HepG2 (cell line): ENCODE data around the gene SLC35F6.

Source experiments
- CTCF ChIP-seq: sonication (generic); formaldehyde crosslinking; IDR thresholded peaks from 2 replicates; pipeline ENCODE4 v1.5.0; 2020; ENCODE audit warnings: mild to moderate bottlenecking, missing genetic modification reagents, moderate library complexity
- GATAD2A ChIP-seq: IDR thresholded peaks from 2 replicates; pipeline ENCODE4 v1.6.1; 2016
- KDM1A ChIP-seq: IDR thresholded peaks from 2 replicates; pipeline ENCODE4 v1.6.1; 2016; ENCODE audit warnings: missing compliant biosample characterization
- MEF2D ChIP-seq: sonication (generic); formaldehyde crosslinking; IDR thresholded peaks from 2 replicates; pipeline ENCODE4 v1.5.1; 2020; ENCODE audit warnings: mild to moderate bottlenecking, missing genetic modification reagents
- RXRA ChIP-seq: sonication (generic); formaldehyde crosslinking; IDR thresholded peaks from 2 replicates; pipeline ENCODE4 v1.5.1; 2020; ENCODE audit warnings: missing genetic modification reagents
- TCF7L2 ChIP-seq: IDR thresholded peaks from 2 replicates; pipeline ENCODE4 v1.6.1; 2011; ENCODE audit warnings: mild to moderate bottlenecking, low read depth, low read length, moderate library complexity
- TERF1 ChIP-seq: sonication (generic); formaldehyde crosslinking; IDR thresholded peaks from 2 replicates; pipeline ENCODE4 v1.8.0; 2022; ENCODE audit warnings: mild to moderate bottlenecking, missing genetic modification reagents, moderate library complexity
- TP53 ChIP-seq: sonication (generic); formaldehyde crosslinking; conservative IDR thresholded peaks from 2 replicates; pipeline ENCODE4 v1.4.0; 2020; ENCODE audit warnings: missing genetic modification reagents
- ZBTB49 ChIP-seq: sonication (generic); formaldehyde crosslinking; IDR thresholded peaks from 2 replicates; pipeline ENCODE4 v1.4.0; 2020; ENCODE audit warnings: missing genetic modification reagents, borderline replicate concordance
- ZBTB7A ChIP-seq: sonication (generic); formaldehyde crosslinking; IDR thresholded peaks from 2 replicates; pipeline ENCODE4 v1.8.0; 2022; ENCODE audit warnings: mild to moderate bottlenecking, missing genetic modification reagents
- ZNF12 ChIP-seq: sonication (generic); formaldehyde crosslinking; IDR thresholded peaks from 2 replicates; pipeline ENCODE4 v1.5.0; 2020; ENCODE audit warnings: missing genetic modification reagents
- ZNF704 ChIP-seq: sonication (generic); formaldehyde crosslinking; IDR thresholded peaks from 2 replicates; pipeline ENCODE4 v1.8.1; 2023; ENCODE audit warnings: mild to moderate bottlenecking, inconsistent platforms, moderate library complexity, missing genetic modification reagents, borderline replicate concordance
- TF ChIP-seq, protein P1 (sequence below), 2 experiments: IDR thresholded peaks; 2 replicates each; pipeline ENCODE4 v1.6.1; 2011 to 2012; ENCODE audit warnings: low read length in 2 of 2, borderline replicate concordance in 1 of 2, low read depth in 1 of 2, mild to moderate bottlenecking in 1 of 2, moderate library complexity in 1 of 2
- TF ChIP-seq, protein P2 (sequence below): sonication (generic); formaldehyde crosslinking; IDR thresholded peaks from 2 replicates; pipeline ENCODE4 v1.4.0; 2020; ENCODE audit warnings: mild to moderate bottlenecking, missing genetic modification reagents

- TF ChIP-seq RXRA (CRISPR knock-in tag) (peak; percentile 92), TP53 (no peak), ZBTB7A (CRISPR knock-in tag) (peak; percentile 95), KDM1A (CRISPR knock-in tag) (no peak; the same call in 1 of the 2 replicates), CTCF (CRISPR knock-in tag) (peak; percentile 56), TCF7L2 (no peak), MEF2D (CRISPR knock-in tag) (peak; percentile 86), TERF1 (CRISPR knock-in tag) (no peak), ZNF12 (CRISPR knock-in tag) (no peak), ZNF704 (CRISPR knock-in tag) (no peak), GATAD2A (CRISPR knock-in tag) (no peak; the same call in 1 of the 2 replicates), ZBTB49 (CRISPR knock-in tag) (no peak)
- TF ChIP-seq, protein P1, sequence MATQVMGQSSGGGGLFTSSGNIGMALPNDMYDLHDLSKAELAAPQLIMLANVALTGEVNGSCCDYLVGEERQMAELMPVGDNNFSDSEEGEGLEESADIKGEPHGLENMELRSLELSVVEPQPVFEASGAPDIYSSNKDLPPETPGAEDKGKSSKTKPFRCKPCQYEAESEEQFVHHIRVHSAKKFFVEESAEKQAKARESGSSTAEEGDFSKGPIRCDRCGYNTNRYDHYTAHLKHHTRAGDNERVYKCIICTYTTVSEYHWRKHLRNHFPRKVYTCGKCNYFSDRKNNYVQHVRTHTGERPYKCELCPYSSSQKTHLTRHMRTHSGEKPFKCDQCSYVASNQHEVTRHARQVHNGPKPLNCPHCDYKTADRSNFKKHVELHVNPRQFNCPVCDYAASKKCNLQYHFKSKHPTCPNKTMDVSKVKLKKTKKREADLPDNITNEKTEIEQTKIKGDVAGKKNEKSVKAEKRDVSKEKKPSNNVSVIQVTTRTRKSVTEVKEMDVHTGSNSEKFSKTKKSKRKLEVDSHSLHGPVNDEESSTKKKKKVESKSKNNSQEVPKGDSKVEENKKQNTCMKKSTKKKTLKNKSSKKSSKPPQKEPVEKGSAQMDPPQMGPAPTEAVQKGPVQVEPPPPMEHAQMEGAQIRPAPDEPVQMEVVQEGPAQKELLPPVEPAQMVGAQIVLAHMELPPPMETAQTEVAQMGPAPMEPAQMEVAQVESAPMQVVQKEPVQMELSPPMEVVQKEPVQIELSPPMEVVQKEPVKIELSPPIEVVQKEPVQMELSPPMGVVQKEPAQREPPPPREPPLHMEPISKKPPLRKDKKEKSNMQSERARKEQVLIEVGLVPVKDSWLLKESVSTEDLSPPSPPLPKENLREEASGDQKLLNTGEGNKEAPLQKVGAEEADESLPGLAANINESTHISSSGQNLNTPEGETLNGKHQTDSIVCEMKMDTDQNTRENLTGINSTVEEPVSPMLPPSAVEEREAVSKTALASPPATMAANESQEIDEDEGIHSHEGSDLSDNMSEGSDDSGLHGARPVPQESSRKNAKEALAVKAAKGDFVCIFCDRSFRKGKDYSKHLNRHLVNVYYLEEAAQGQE (IDR thresholded peaks at IDR 0.05; ENCODE audit: borderline replicate concordance in 1 of 2, low read depth in 1 of 2, low read length in 2 of 2) = no peak; a peak in 1 of 4 replicates
- TF ChIP-seq, protein P2, sequence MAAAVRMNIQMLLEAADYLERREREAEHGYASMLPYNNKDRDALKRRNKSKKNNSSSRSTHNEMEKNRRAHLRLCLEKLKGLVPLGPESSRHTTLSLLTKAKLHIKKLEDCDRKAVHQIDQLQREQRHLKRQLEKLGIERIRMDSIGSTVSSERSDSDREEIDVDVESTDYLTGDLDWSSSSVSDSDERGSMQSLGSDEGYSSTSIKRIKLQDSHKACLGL = no peak
These were observed 28.0 kb upstream of the SLC35F6 start for GRCh38 chr2:26735883-26736588.
